Neural progenitor cell (in vitro differentiated cells): ENCODE data around the gene MADD. TPM values are rescaled to one million over a fixed set of nuclear protein-coding genes. Genes with fewer than 3 reads are reported as not detected.
A peak's percentile ranks its signal among the peaks of the same experiment; 100 is the strongest.

Experiments
- DNase-seq: peaks from one replicate; pipeline ENCODE4 v3.0.0-alpha.2; 2016; ENCODE audit warnings: low spot score
- H2AFZ ChIP-seq: fragments of 200-600 bp; sonication (generic); replicated peaks from 2 replicates; pipeline ENCODE4 v1.6.1; 2016; ENCODE audit warnings: antibody characterized with exemption
- H3F3A ChIP-seq: fragments of 200-600 bp; sonication (generic); 2 replicates; pipeline ENCODE4 v1.6.1; 2016; ENCODE audit warnings: antibody characterized with exemption, low read depth
- H3K27ac ChIP-seq: fragments of 200-600 bp; sonication (generic); 2 replicates; pipeline ENCODE4 v1.5.1; 2016; ENCODE audit warnings: mild to moderate bottlenecking
- H3K27me3 ChIP-seq: fragments of 200-600 bp; sonication (generic); 2 replicates; pipeline ENCODE4 v1.6.1; 2016; ENCODE audit warnings: mild to moderate bottlenecking, moderate library complexity
- H3K36me3 ChIP-seq: fragments of 200-600 bp; sonication (generic); 2 replicates; pipeline ENCODE4 v1.5.1; 2016
- H3K4me1 ChIP-seq: fragments of 200-600 bp; sonication (generic); 2 replicates; pipeline ENCODE4 v1.6.1; 2016; ENCODE audit warnings: mixed run types
- H3K4me2 ChIP-seq: fragments of 200-600 bp; sonication (generic); 2 replicates; pipeline ENCODE4 v1.6.1; 2016
- H3K4me3 ChIP-seq: fragments of 200-600 bp; sonication (generic); 2 replicates; pipeline ENCODE4 v1.5.1; 2016
- H3K79me2 ChIP-seq: fragments of 200-600 bp; sonication (generic); 2 replicates; pipeline ENCODE4 v1.6.1; 2016; ENCODE audit warnings: low read depth
- H3K9ac ChIP-seq: fragments of 200-600 bp; sonication (generic); 2 replicates; pipeline ENCODE4 v1.6.1; 2016
- H3K9me3 ChIP-seq: fragments of 200-600 bp; sonication (generic); 2 replicates; pipeline ENCODE4 v1.5.1; 2016; ENCODE audit warnings: low read depth
- H4K20me1 ChIP-seq: fragments of 200-600 bp; sonication (generic); 2 replicates; pipeline ENCODE4 v1.6.1; 2016; ENCODE audit warnings: low read depth
- H3K27ac Mint-ChIP-seq: 3 replicates; pipeline ENCODE4 v1.8.0; 2021; ENCODE audit warnings: mixed read lengths
- H3K27me3 Mint-ChIP-seq: 2 replicates; pipeline ENCODE4 v1.8.0; 2022; ENCODE audit warnings: low read depth, mild to moderate bottlenecking, inconsistent platforms, moderate library complexity, mixed read lengths; ENCODE audit not compliant: insufficient read depth
- H3K36me3 Mint-ChIP-seq: 3 replicates; pipeline ENCODE4 v1.8.0; 2021; ENCODE audit warnings: mixed read lengths
- H3K4me1 Mint-ChIP-seq: 3 replicates; pipeline ENCODE4 v1.8.0; 2021; ENCODE audit warnings: mixed read lengths
- H3K4me3 Mint-ChIP-seq: 3 replicates; pipeline ENCODE4 v1.8.0; 2021; ENCODE audit warnings: mild to moderate bottlenecking, moderate library complexity, mixed read lengths
- H3K9me3 Mint-ChIP-seq: 3 replicates; pipeline ENCODE4 v1.8.0; 2020; ENCODE audit warnings: mixed read lengths
- CTCF ChIP-seq: fragments of 200-600 bp; sonication (generic); IDR thresholded peaks from 2 replicates; pipeline ENCODE4 v1.5.1; 2017; ENCODE audit warnings: antibody characterized with exemption, mild to moderate bottlenecking
- EZH2 ChIP-seq: fragments of 200-600 bp; sonication (generic); IDR thresholded peaks from 2 replicates; pipeline ENCODE4 v1.6.1; 2017; ENCODE audit warnings: antibody characterized with exemption, mild to moderate bottlenecking, moderate library complexity
- EZH2phosphoT487 ChIP-seq: fragments of 200-600 bp; sonication (generic); IDR thresholded peaks from 2 replicates; pipeline ENCODE4 v1.6.1; 2017; ENCODE audit warnings: antibody characterized with exemption
- total RNA-seq: library from RNA; depleted of rRNA; stranded (reverse); fragments of >200 nt; gene quantifications from 2 replicates; pipeline ENCODE4 v1.2.3, GENCODE V29; 2015; ENCODE audit warnings: low replicate concordance

The MADD gene
- total RNA-seq, 1 donor from 2014 or later: 16.1 TPM

- H3K4me3 ChIP-seq: no peak overlapping the region
- H3K9ac ChIP-seq: no peak overlapping the region
- no peaks in the 10 kb centered on the region for H3K9me3 ChIP-seq
- Mint-ChIP-seq H3K36me3 (peaks cover 3% of the 10 kb centered on the region), H3K9me3 (no peaks in the 10 kb centered on the region), H3K27ac (peak overlapping the region; percentile 29), H3K4me3 (no peak overlapping the region), H3K4me1 (peaks cover 18% of the 10 kb centered on the region), H3K27me3 (peaks cover 2% of the 10 kb centered on the region)
- no peaks in the 10 kb centered on the region for H4K20me1 ChIP-seq
- DNase-seq: no peak
- H3K27ac ChIP-seq: no peak overlapping the region
- H2AFZ ChIP-seq: no peak overlapping the region
- H3K4me2 ChIP-seq: no peak overlapping the region
- H3K27me3 ChIP-seq: no peaks in the 10 kb centered on the region
- peaks cover 27% of the 10 kb centered on the region for H3K4me1 ChIP-seq
- peaks cover 12% of the 10 kb centered on the region for H3K79me2 ChIP-seq
- TF ChIP-seq EZH2phosphoT487: no peak
- no peak for TF ChIP-seq CTCF
- TF ChIP-seq EZH2: no peak
- H3K36me3 ChIP-seq: no peaks in the 10 kb centered on the region
- peaks cover 17% of the 10 kb centered on the region for H3F3A ChIP-seq
These were observed 16.3 kb upstream of the MADD start for GRCh38 chr11:47253660-47254059.

GRCh38 chr11:47254386-47254785, 15.5 kb upstream of the MADD start:
- no peak overlapping the region for H3K4me2 ChIP-seq
- Mint-ChIP-seq H3K36me3 (peaks cover 3% of the 10 kb centered on the region), H3K4me1 (peaks cover 20% of the 10 kb centered on the region), H3K9me3 (no peaks in the 10 kb centered on the region), H3K27ac (peak overlapping the region; percentile 24), H3K27me3 (peaks cover 2% of the 10 kb centered on the region), H3K4me3 (no peak overlapping the region)
- TF ChIP-seq EZH2 (no peak), CTCF (no peak), EZH2phosphoT487 (no peak)
- H2AFZ ChIP-seq: no peak overlapping the region
- H3K36me3 ChIP-seq: no peaks in the 10 kb centered on the region
- peaks cover 8% of the 10 kb centered on the region for H3K79me2 ChIP-seq
- H3K9me3 ChIP-seq: no peaks in the 10 kb centered on the region
- H4K20me1 ChIP-seq: no peaks in the 10 kb centered on the region
- H3K4me1 ChIP-seq: peaks cover 31% of the 10 kb centered on the region
- H3K27ac ChIP-seq: no peak overlapping the region
- H3F3A ChIP-seq: peaks cover 25% of the 10 kb centered on the region
- no peak overlapping the region for H3K9ac ChIP-seq
- no peaks in the 10 kb centered on the region for H3K27me3 ChIP-seq
- DNase-seq: no peak
- no peak overlapping the region for H3K4me3 ChIP-seq

GRCh38 chr11:47256374-47256773, 13.6 kb upstream of the MADD start:
- peaks cover 2% of the 10 kb centered on the region for H3K27me3 Mint-ChIP-seq
- no peaks in the 10 kb centered on the region for H3K9me3 Mint-ChIP-seq
- Histone ChIP-seq H2AFZ (no peak overlapping the region), H4K20me1 (no peaks in the 10 kb centered on the region), H3K79me2 (no peaks in the 10 kb centered on the region), H3K36me3 (no peaks in the 10 kb centered on the region), H3K27ac (no peak overlapping the region), H3K9me3 (no peaks in the 10 kb centered on the region), H3K4me1 (peaks cover 29% of the 10 kb centered on the region), H3K4me2 (no peak overlapping the region), H3K4me3 (no peak overlapping the region), H3K9ac (no peak overlapping the region), H3F3A (peaks cover 27% of the 10 kb centered on the region), H3K27me3 (no peaks in the 10 kb centered on the region)
- peak overlapping the region; percentile 18 for H3K4me3 Mint-ChIP-seq
- H3K4me1 Mint-ChIP-seq: peaks cover 17% of the 10 kb centered on the region
- TF ChIP-seq CTCF: no peak
- TF ChIP-seq EZH2: no peak
- H3K36me3 Mint-ChIP-seq: peaks cover 3% of the 10 kb centered on the region
- no peak overlapping the region for H3K27ac Mint-ChIP-seq
- no peak for DNase-seq

- H4K20me1 ChIP-seq: no peaks in the 10 kb centered on the region
- no peak overlapping the region for H3K27ac Mint-ChIP-seq
- no peak overlapping the region for H3K9ac ChIP-seq
- H3K4me2 ChIP-seq: peak overlapping the region; percentile 51
- H3K9me3 Mint-ChIP-seq: no peaks in the 10 kb centered on the region
- H3K27me3 Mint-ChIP-seq: peaks cover 2% of the 10 kb centered on the region
- no peaks in the 10 kb centered on the region for H3K79me2 ChIP-seq
- H3K36me3 Mint-ChIP-seq: peaks cover 3% of the 10 kb centered on the region
- peaks cover 17% of the 10 kb centered on the region for H3K4me1 Mint-ChIP-seq
- H3K4me3 Mint-ChIP-seq: peak overlapping the region; percentile 33
- no peak for DNase-seq
- peaks cover 29% of the 10 kb centered on the region for H3K4me1 ChIP-seq
- no peaks in the 10 kb centered on the region for H3K9me3 ChIP-seq
- no peaks in the 10 kb centered on the region for H3K36me3 ChIP-seq
- H2AFZ ChIP-seq: peak overlapping the region; percentile 51
- H3K4me3 ChIP-seq: peak overlapping the region; percentile 24
- no peaks in the 10 kb centered on the region for H3K27me3 ChIP-seq
- TF ChIP-seq EZH2 (no peak), CTCF (no peak), EZH2phosphoT487 (no peak)
- H3F3A ChIP-seq: peaks cover 27% of the 10 kb centered on the region
- no peak overlapping the region for H3K27ac ChIP-seq
These were observed 12.8 kb upstream of the MADD start for GRCh38 chr11:47257177-47257516.
